Heart left ventricle (tissue), 16 donors: ENCODE measurements around the gene FHIP2A. TPM values are rescaled to one million over a fixed set of nuclear protein-coding genes. Genes with fewer than 3 reads are reported as not detected.

Source experiments
- ATAC-seq, 4 donors: fragments of 200-7000 bp; cut with Tn5 transposase; one replicate each; pipeline ENCODE4 v1.9.1; 2020 to 2022; ENCODE audit warnings: moderate library complexity in 4 of 4, mild to moderate bottlenecking in 3 of 4, moderate number of reproducible peaks in 1 of 4
- DNase-seq, 5 donors: peaks; one replicate each; pipeline ENCODE4 v3.0.0-alpha.2; 2020
- H3K27ac ChIP-seq, 12 donors: fragments of 200-600 bp; sonication (generic) in 4 of 12; one replicate each; pipeline versions ENCODE4 v1.5.0 to v1.8.0; 2016 to 2022; ENCODE audit warnings: mild to moderate bottlenecking in 2 of 12
- H3K27me3 ChIP-seq, 9 donors: fragments of 200-600 bp; sonication (generic) in 2 of 9; one replicate each; pipeline versions ENCODE4 v1.5.1 to v1.8.0; 2016 to 2022; ENCODE audit warnings: mild to moderate bottlenecking in 3 of 9
- H3K36me3 ChIP-seq, 9 donors: fragments of 200-600 bp; sonication (generic) in 2 of 9; one replicate each; pipeline versions ENCODE4 v1.5.0 to v1.8.0; 2018 to 2022; ENCODE audit warnings: mild to moderate bottlenecking in 2 of 9
- H3K4me1 ChIP-seq, 12 donors: fragments of 200-600 bp; sonication (generic) in 4 of 12; one replicate each; pipeline versions ENCODE4 v1.5.0 to v1.8.0; 2016 to 2022; ENCODE audit warnings: mild to moderate bottlenecking in 3 of 12
- H3K4me3 ChIP-seq, 12 donors: fragments of 200-600 bp; sonication (generic) in 4 of 12; one replicate each; pipeline versions ENCODE4 v1.5.0 to v1.8.0; 2017 to 2022; ENCODE audit warnings: mild to moderate bottlenecking in 9 of 12, moderate library complexity in 4 of 12
- H3K9me3 ChIP-seq, 12 donors: fragments of 200-600 bp; sonication (generic) in 4 of 12; one replicate each; pipeline versions ENCODE4 v1.5.0 to v1.8.0; 2016 to 2022; ENCODE audit warnings: mild to moderate bottlenecking in 1 of 12
- CTCF ChIP-seq, 12 donors: fragments of 200-600 bp; sonication (generic) in 4 of 12; IDR thresholded peaks; one replicate each; pipeline versions ENCODE4 v1.5.0 to v1.8.0; 2018 to 2022; ENCODE audit warnings: antibody characterized with exemption in 12 of 12, mild to moderate bottlenecking in 5 of 12
- POLR2A ChIP-seq, 2 donors: fragments of 450-650 bp; IDR thresholded peaks; one replicate each; pipeline ENCODE4 v1.6.1; 2017; ENCODE audit warnings: antibody characterized with exemption in 2 of 2, mild to moderate bottlenecking in 2 of 2, moderate library complexity in 2 of 2
- WGBS, 4 donors: extraction: QIAGEN DNeasy Blood & Tissue Kit in 2 of 4; methylation state at CpG; one replicate each; pipeline versions ENCODE4 v1.1.5 to v1.1.7; 2013 to 2018; 5-methylcytosine and 5-hydroxymethylcytosine counted together
- intact Hi-C, 10 donors: fragments of 100-400 bp; cut with DNase I; formaldehyde crosslinking; loops; one replicate each; pipeline versions ENCODE4 v1.11.1 to v1.14.2; 2022
- polyA plus RNA-seq, 2 donors: library from polyadenylated mRNA; stranded (reverse); fragments of 200-250 nt; gene quantifications; one replicate each; pipeline ENCODE4 v1.2.3, GENCODE V29; 2013
- total RNA-seq, 9 donors: library from RNA; depleted of rRNA in 2 of 9; stranded (reverse); fragments of >200 nt in 2 of 9; fragmentation: NEBNext Ultra II Directional in 3 of 9; extraction: Animal tissue kit (Norgen Biotek cat#: 25700) in 3 of 9; gene quantifications; one replicate each; pipeline versions ENCODE4 v1.1.0 to v1.2.4, GENCODE V29; 2016 to 2023
- donor health status: ischemic (EF 13 %, LVEDD 7.1; RV severe dilation, severe dysfunction).
- donor health status: healthy with polysubstance abuse.
- donor health status: DM: no; HTN: yes; CAD: no.
- donor health status: DM: no; HTN: no; CAD: no.
- donor health status: ischemic (EF 25% LVEDD 6.9; RV normal size, moderate dysfunction).
- donor health status: ischemic (EF 25% LVEDD 5.7; RV mildly dilated, moderate dysfunction).
- donor health status: healthy.
- donor health status: DM: yes; HTN: yes; CAD: no.
- donor health status: ischemic (EF 35%, LVEDD 5.7; RV mildly dilated, moderate dysfunction).
- donor health status: nonischemic (EF 11% LVEDD 7.7; RV severe dilation, severe dysfunction).
- donor health status: DM: yes; HTN: yes; CAD: no.
- donor health status: PGD.
- donor health status: ischemic (EF 29% LVEDD 5.4; RV normal size, mild dysfunction).
- donor health status: nonischemic (EF 23%, LVEDD 6.1; RV moderate dilation, normal function).

FHIP2A gene
- total and polyA plus RNA-seq, 11 donors = 4.8 to 34.9 (median 27.8) TPM

GRCh38 chr10:114868870-114869519, 47.4 kb downstream of the FHIP2A start:
- H3K36me3 ChIP-seq = peaks cover 0 to 25% (median 19%) of the 10 kb centered on the region in 9 donors
- 80 to 89% (median 82%) methylated on average over 1 of the region's 1 CpG for WGBS, 4 donors
- no peak for DNase-seq
- H3K4me1 ChIP-seq = peaks cover 0 to 2% (median 0%) of the 10 kb centered on the region in 12 donors
- intact Hi-C loops = no loop called here
- no peak overlapping the region for H3K27ac ChIP-seq
- H3K27me3 ChIP-seq = no peaks in the 10 kb centered on the region
- ATAC-seq = no peak
- H3K9me3 ChIP-seq = no peaks in the 10 kb centered on the region
- no peak overlapping the region for H3K4me3 ChIP-seq
- TF ChIP-seq CTCF (IDR thresholded peaks at IDR 0.05) (no peak), POLR2A (IDR thresholded peaks at IDR 0.05) (no peak)

GRCh38 chr10:114869520-114869892, 47.9 kb downstream of the FHIP2A start:
- DNase-seq (no peak), ATAC-seq (no peak)
- no peak overlapping the region for H3K27ac ChIP-seq
- peaks cover 0 to 20% (median 14%) of the 10 kb centered on the region in 9 donors for H3K36me3 ChIP-seq
- no peak overlapping the region for H3K4me3 ChIP-seq
- WGBS, 4 donors = 25 to 47% (median 36%) methylated on average over 1 of the region's 1 CpG
- intact Hi-C loops = no loop called here
- TF ChIP-seq CTCF (IDR thresholded peaks at IDR 0.05) (no peak), POLR2A (IDR thresholded peaks at IDR 0.05) (no peak)
- no peaks in the 10 kb centered on the region for H3K9me3 ChIP-seq
- peaks cover 0 to 2% (median 0%) of the 10 kb centered on the region in 12 donors for H3K4me1 ChIP-seq
- H3K27me3 ChIP-seq = no peaks in the 10 kb centered on the region

GRCh38 chr10:114870486-114870885, 48.9 kb downstream of the FHIP2A start:
- H3K9me3 ChIP-seq = no peaks in the 10 kb centered on the region
- H3K27ac ChIP-seq = no peak overlapping the region
- H3K36me3 ChIP-seq = peaks cover 0 to 10% (median 4%) of the 10 kb centered on the region in 9 donors
- DNase-seq (no peak), ATAC-seq (no peak)
- TF ChIP-seq CTCF (IDR thresholded peaks at IDR 0.05) (no peak), POLR2A (IDR thresholded peaks at IDR 0.05) (no peak)
- H3K4me3 ChIP-seq = no peak overlapping the region
- H3K4me1 ChIP-seq = peaks cover 0 to 10% (median 0%) of the 10 kb centered on the region in 12 donors
- 91 to 98% (median 94%) methylated on average over 3 of the region's 3 CpGs for WGBS, 4 donors
- intact Hi-C loops = no loop called here
- H3K27me3 ChIP-seq = no peaks in the 10 kb centered on the region

- Histone ChIP-seq H3K27me3 (no peaks in the 10 kb centered on the region), H3K27ac (no peak overlapping the region), H3K4me1 (peaks cover 0 to 16% (median 0%) of the 10 kb centered on the region in 12 donors), H3K36me3 (peaks cover 0 to 1% (median 0%) of the 10 kb centered on the region in 9 donors), H3K4me3 (no peak overlapping the region), H3K9me3 (no peaks in the 10 kb centered on the region)
- DNase-seq (no peak), ATAC-seq (no peak)
- intact Hi-C loops = no loop called here
- WGBS, 4 donors = 88 to 97% (median 94%) methylated on average over 2 of the region's 2 CpGs
- TF ChIP-seq POLR2A (IDR thresholded peaks at IDR 0.05) (no peak), CTCF (IDR thresholded peaks at IDR 0.05) (no peak)
Observed at GRCh38 chr10:114871379-114871778, 49.8 kb downstream of the FHIP2A start.

Other genes with a start within 250 kb of the FHIP2A start
- 100 to 1,000 TPM; 491 to 713 (median 575) TPM for gene ABLIM1, start 163.5 kb upstream of the FHIP2A start, total RNA-seq
- gene ABLIM1, start 163.5 kb upstream of the FHIP2A start, polyA plus RNA-seq = 100 to 1,000 TPM; 242 to 276 TPM
- 10 to 100 TPM; 10.0 to 31.7 (median 19.0) TPM for gene TRUB1, start 116.4 kb downstream of the FHIP2A start, total RNA-seq
- gene TRUB1, start 116.4 kb downstream of the FHIP2A start, polyA plus RNA-seq = 1 to 10 TPM; 4.9 to 7.4 TPM